ENCODE measurements around the gene PKN3.

- TF ChIP-seq CTCF (IDR thresholded peaks at IDR 0.05 in 4 of 5, conservative IDR thresholded peaks at IDR 0.05 in 1 of 5) = no peak
- TF ChIP-seq POLR2A (IDR thresholded peaks at IDR 0.05) = no peak
These were observed 11.6 kb upstream of the PKN3 start for GRCh38 chr9:128690684-128691034.

Measured in gastrocnemius medialis (tissue), 4 donors.